ENCODE results near the gene RANGRF. TPM values are rescaled to one million over a fixed set of nuclear protein-coding genes. Genes with fewer than 3 reads are reported as not detected.

RANGRF gene
- 89.6 and 95.5 TPM in 2 replicates for polyA plus RNA-seq

GRCh38 chr17:8288336-8289102 lies at the start of gene RANGRF:
TSS of gene RANGRF (plus strand) at chr17:8288670. CDS start at chr17:8288789, 119 bp downstream.

GRCh38 chr17:8248751-8249607 lies 39.5 kb upstream of the RANGRF start, which contains the start of gene PFAS:
TSS of gene PFAS (plus strand) at chr17:8249289. CDS start at chr17:8253938, 4,649 bp downstream.

GRCh38 chr17:8339540-8339939 lies 51.1 kb downstream of the RANGRF start, which contains the start of gene ODF4:
TSS of gene ODF4 (plus strand) at chr17:8339840. CDS start at chr17:8340052, 212 bp downstream.

Other genes with a start within 250 kb of the RANGRF start
- not detected in 2 replicates for gene ALOX15B, start 249.6 kb upstream of the RANGRF start, polyA plus RNA-seq
- 1.2 TPM in 1 of 2 replicates, not detected in the other for gene ALOX12B, start 201.0 kb upstream of the RANGRF start, polyA plus RNA-seq
- not detected in 2 replicates for gene ALOXE3, start 170.2 kb upstream of the RANGRF start, polyA plus RNA-seq
- not detected in 2 replicates for gene HES7, start 164.6 kb upstream of the RANGRF start, polyA plus RNA-seq
- 0.32 and 0.97 TPM in 2 replicates for gene PER1, start 136.3 kb upstream of the RANGRF start, polyA plus RNA-seq
- gene VAMP2, start 125.7 kb upstream of the RANGRF start, polyA plus RNA-seq: 221 and 250 TPM in 2 replicates
- gene TMEM107, start 112.3 kb upstream of the RANGRF start, polyA plus RNA-seq: 3.1 and 12.4 TPM in 2 replicates
- gene BORCS6, start 98.5 kb upstream of the RANGRF start, polyA plus RNA-seq: 0.74 TPM in 1 of 2 replicates, not detected in the other
- 0.82 TPM in 1 of 2 replicates, not detected in the other for gene AURKB, start 78.1 kb upstream of the RANGRF start, polyA plus RNA-seq
- gene CTC1, start 40.6 kb upstream of the RANGRF start, polyA plus RNA-seq: 0.35 and 5.6 TPM in 2 replicates
- 4.5 and 5.7 TPM in 2 replicates for gene PFAS, start 39.4 kb upstream of the RANGRF start, polyA plus RNA-seq
- 1.9 TPM in 1 of 2 replicates, not detected in the other for gene SLC25A35, start 6.7 kb downstream of the RANGRF start, polyA plus RNA-seq
- 0.60 TPM in 1 of 2 replicates, not detected in the other for gene ARHGEF15, start 21.6 kb downstream of the RANGRF start, polyA plus RNA-seq
- not detected in 2 replicates for gene ODF4, start 51.2 kb downstream of the RANGRF start, polyA plus RNA-seq
- gene RPL26, start 94.5 kb downstream of the RANGRF start, polyA plus RNA-seq: 780 and 817 TPM in 2 replicates
- not detected in 2 replicates for gene RNF222, start 109.2 kb downstream of the RANGRF start, polyA plus RNA-seq
- 29.5 and 32.3 TPM in 2 replicates for gene NDEL1, start 147.2 kb downstream of the RANGRF start, polyA plus RNA-seq

Measured in Purkinje cell (primary cell).